Skeletal muscle tissue (tissue), 4 donors: ENCODE data around the gene GPR52. TPM values are rescaled to one million over a fixed set of nuclear protein-coding genes. Genes with fewer than 3 reads are reported as not detected.

Experiments
- H3K27ac ChIP-seq: one replicate; pipeline ENCODE4 v1.7.0; 2013; ENCODE audit warnings: mild to moderate bottlenecking, low read depth, low read length, inconsistent platforms
- H3K27me3 ChIP-seq, 3 donors: one replicate each; pipeline ENCODE4 v1.7.0; 2013; ENCODE audit warnings: low read length in 3 of 3; ENCODE audit not compliant: control insufficient read depth in 3 of 3, insufficient read depth in 3 of 3
- H3K36me3 ChIP-seq, 3 donors: one replicate each; pipeline ENCODE4 v1.7.0; 2013; ENCODE audit warnings: low read length in 3 of 3; ENCODE audit not compliant: control insufficient read depth in 3 of 3, insufficient read depth in 3 of 3
- H3K4me1 ChIP-seq, 3 donors: one replicate each; pipeline ENCODE4 v1.7.0; 2013; ENCODE audit warnings: low read length in 3 of 3, mild to moderate bottlenecking in 3 of 3; ENCODE audit not compliant: control insufficient read depth in 3 of 3, insufficient read depth in 3 of 3
- H3K4me3 ChIP-seq, 3 donors: one replicate each; pipeline ENCODE4 v1.7.0; 2013; ENCODE audit warnings: low read length in 3 of 3
- H3K9ac ChIP-seq, 3 donors: one replicate each; pipeline ENCODE4 v1.7.0; 2013; ENCODE audit warnings: low read length in 3 of 3, mild to moderate bottlenecking in 3 of 3, moderate library complexity in 2 of 3, low read depth in 1 of 3
- H3K9me3 ChIP-seq, 3 donors: one replicate each; pipeline ENCODE4 v1.7.0; 2013; ENCODE audit warnings: low read length in 3 of 3; ENCODE audit not compliant: control insufficient read depth in 3 of 3
- total RNA-seq: library from RNA; depleted of rRNA; stranded (reverse); fragments of >200 nt; gene quantifications from one replicate; pipeline ENCODE4 v1.2.3, GENCODE V29; 2014
- donor health status: Osteomylitis.

GPR52 gene
- total RNA-seq, 1 donor from 2014 or later: 3.1 TPM

- Histone ChIP-seq H3K4me1 (no peaks in the 10 kb centered on the region), H3K4me3 (no peak overlapping the region), H3K36me3 (no peaks in the 10 kb centered on the region), H3K9ac (no peak overlapping the region), H3K27me3 (no peaks in the 10 kb centered on the region), H3K9me3 (no peaks in the 10 kb centered on the region), H3K27ac (no peak overlapping the region)
Measured at GRCh38 chr1:174448974-174449373, 1.2 kb downstream of the GPR52 start.

- no peak overlapping the region for H3K4me3 ChIP-seq
- H3K36me3 ChIP-seq: no peaks in the 10 kb centered on the region
Measured at GRCh38 chr1:174451408-174451807, 3.6 kb downstream of the GPR52 start.

GRCh38 chr1:174465855-174466254 is 18.1 kb downstream of the GPR52 start:
- Histone ChIP-seq H3K9me3 (no peaks in the 10 kb centered on the region), H3K4me3 (no peak overlapping the region), H3K36me3 (no peaks in the 10 kb centered on the region), H3K9ac (no peak overlapping the region), H3K27me3 (no peaks in the 10 kb centered on the region), H3K27ac (no peak overlapping the region), H3K4me1 (no peaks in the 10 kb centered on the region)

More at GRCh38 chr1:174451408-174451807, 3.6 kb downstream of the GPR52 start:
- H3K27me3 ChIP-seq: no peaks in the 10 kb centered on the region
- no peaks in the 10 kb centered on the region for H3K4me1 ChIP-seq
- no peak overlapping the region for H3K27ac ChIP-seq
- no peaks in the 10 kb centered on the region for H3K9me3 ChIP-seq
- H3K9ac ChIP-seq: no peak overlapping the region

GRCh38 chr1:174466607-174467006 is 18.8 kb downstream of the GPR52 start:
- Histone ChIP-seq H3K4me1 (no peaks in the 10 kb centered on the region), H3K36me3 (no peaks in the 10 kb centered on the region), H3K27me3 (no peaks in the 10 kb centered on the region), H3K9ac (no peak overlapping the region), H3K9me3 (no peaks in the 10 kb centered on the region), H3K4me3 (no peak overlapping the region), H3K27ac (no peak overlapping the region)

GRCh38 chr1:174469052-174469451 is 21.3 kb downstream of the GPR52 start:
- no peak overlapping the region for H3K9ac ChIP-seq
- H3K36me3 ChIP-seq: no peaks in the 10 kb centered on the region
- H3K27me3 ChIP-seq: no peaks in the 10 kb centered on the region
- no peak overlapping the region for H3K4me3 ChIP-seq
- no peaks in the 10 kb centered on the region for H3K9me3 ChIP-seq
- no peak overlapping the region for H3K27ac ChIP-seq
- no peaks in the 10 kb centered on the region for H3K4me1 ChIP-seq

GRCh38 chr1:174469687-174470086 is 21.9 kb downstream of the GPR52 start:
- no peaks in the 10 kb centered on the region for H3K4me1 ChIP-seq
- no peaks in the 10 kb centered on the region for H3K36me3 ChIP-seq

GRCh38 chr1:174479281-174479680 is 31.5 kb downstream of the GPR52 start:
- H3K4me3 ChIP-seq: no peak overlapping the region
- no peaks in the 10 kb centered on the region for H3K4me1 ChIP-seq
- no peaks in the 10 kb centered on the region for H3K36me3 ChIP-seq
- H3K27me3 ChIP-seq: no peaks in the 10 kb centered on the region
- H3K9ac ChIP-seq: no peak overlapping the region
- H3K27ac ChIP-seq: no peak overlapping the region
- H3K9me3 ChIP-seq: no peaks in the 10 kb centered on the region

More at GRCh38 chr1:174469687-174470086, 21.9 kb downstream of the GPR52 start:
- no peak overlapping the region for H3K9ac ChIP-seq
- no peak overlapping the region for H3K27ac ChIP-seq
- no peaks in the 10 kb centered on the region for H3K27me3 ChIP-seq
- H3K9me3 ChIP-seq: no peaks in the 10 kb centered on the region
- H3K4me3 ChIP-seq: no peak overlapping the region

GRCh38 chr1:174480324-174480723 is 32.6 kb downstream of the GPR52 start:
- no peaks in the 10 kb centered on the region for H3K27me3 ChIP-seq
- no peak overlapping the region for H3K4me3 ChIP-seq
- no peaks in the 10 kb centered on the region for H3K9me3 ChIP-seq
- H3K36me3 ChIP-seq: no peaks in the 10 kb centered on the region
- H3K9ac ChIP-seq: no peak overlapping the region
- no peak overlapping the region for H3K27ac ChIP-seq
- H3K4me1 ChIP-seq: no peaks in the 10 kb centered on the region

GRCh38 chr1:174491606-174492005 is 43.8 kb downstream of the GPR52 start:
- H3K27me3 ChIP-seq: no peaks in the 10 kb centered on the region
- no peak overlapping the region for H3K4me3 ChIP-seq
- H3K9ac ChIP-seq: no peak overlapping the region
- H3K36me3 ChIP-seq: no peaks in the 10 kb centered on the region
- no peaks in the 10 kb centered on the region for H3K9me3 ChIP-seq
- no peaks in the 10 kb centered on the region for H3K4me1 ChIP-seq
- H3K27ac ChIP-seq: no peak overlapping the region

GRCh38 chr1:174497478-174497877 is 49.7 kb downstream of the GPR52 start:
- H3K9me3 ChIP-seq: no peaks in the 10 kb centered on the region
- no peaks in the 10 kb centered on the region for H3K4me1 ChIP-seq
- no peaks in the 10 kb centered on the region for H3K36me3 ChIP-seq
- no peak overlapping the region for H3K9ac ChIP-seq
- H3K27me3 ChIP-seq: no peaks in the 10 kb centered on the region
- no peak overlapping the region for H3K4me3 ChIP-seq
- H3K27ac ChIP-seq: no peak overlapping the region
